NCI-H146 treated with DMSO at 0.1 percent for 48 hours (cell line): ENCODE data around the gene AJUBA.
"Not testable (repeated sequence)": the region's sequence is repeated elsewhere in the genome, so short reads cannot be mapped to it uniquely, and the experiment has no call there.

Experiments used
- DNase-seq: peaks from one replicate; lab custom pipeline; 2025; ENCODE audit not compliant: unreplicated experiment; lab: John Stamatoyannopoulos, UW

The AJUBA gene

GRCh38 chr14:22952418-22952817, 29.9 kb downstream of the AJUBA start:
- DNase-seq: no peak

DNA sequence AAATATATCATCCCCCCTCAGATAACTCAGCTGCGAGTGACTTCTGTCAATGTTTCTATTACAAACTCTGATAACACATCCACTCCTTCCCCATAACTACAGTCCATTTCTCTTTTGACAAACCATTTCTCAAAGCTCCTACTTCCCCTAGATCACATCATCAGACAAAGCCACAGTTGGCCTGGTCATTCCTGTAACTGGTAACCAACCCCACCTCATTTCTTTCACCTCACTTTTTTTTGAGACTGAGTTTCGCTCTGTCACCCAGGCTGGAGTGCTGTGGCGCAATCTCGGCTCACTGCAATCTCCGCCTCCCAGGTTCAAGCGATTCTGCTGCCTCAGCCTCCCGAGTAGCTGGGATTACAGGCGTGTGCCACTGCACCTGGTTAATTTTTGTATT, 30.6 kb downstream of the AJUBA start:
- not testable (repeated sequence) for DNase-seq

DNA sequence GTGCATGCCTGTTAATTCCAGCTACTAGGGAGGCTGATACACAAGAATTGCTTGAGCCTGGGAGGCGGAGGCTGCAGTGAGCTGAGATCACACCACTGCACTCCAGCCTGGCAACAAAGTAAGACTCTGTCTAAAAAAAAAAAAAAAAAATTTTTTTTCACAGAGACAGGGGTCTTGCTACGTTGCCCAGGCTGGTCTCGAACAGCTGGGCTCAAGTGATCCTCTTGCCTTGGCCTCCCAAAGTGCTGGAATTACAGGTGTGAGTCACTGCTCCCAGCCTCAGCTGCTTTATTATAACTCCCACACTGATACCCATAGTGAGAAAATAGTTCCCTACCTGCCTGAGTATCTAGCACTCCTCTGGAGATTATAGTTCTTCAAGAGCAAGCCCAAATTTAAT, 36.7 kb downstream of the AJUBA start:
- DNase-seq: no peak

DNA sequence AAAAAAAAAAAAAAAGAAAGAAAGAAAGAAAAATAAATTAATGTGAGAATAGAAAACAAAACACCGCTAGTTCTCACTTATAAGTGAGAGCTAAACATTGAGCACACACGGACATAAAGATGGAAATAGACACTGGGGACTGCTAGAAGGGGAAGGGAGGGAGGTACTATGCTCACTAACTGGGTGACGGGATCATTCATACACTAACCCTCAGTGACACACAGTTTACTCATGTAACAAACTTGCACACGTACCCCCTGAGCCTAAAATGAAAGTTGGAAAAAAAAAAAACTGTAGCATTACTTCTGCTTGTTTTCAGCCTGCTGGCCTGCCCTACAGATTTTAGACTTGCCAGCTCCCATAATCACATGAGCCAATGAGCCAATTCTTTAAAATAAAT, 42.7 kb downstream of the AJUBA start:
- DNase-seq: no peak

- no peak for DNase-seq
These were observed 47.2 kb downstream of the AJUBA start for GRCh38 chr14:22935156-22935555.

GRCh38 chr14:22932146-22932545, 50.2 kb downstream of the AJUBA start:
- DNase-seq: no peak

- peak; percentile 61 for DNase-seq
These were observed 52.4 kb downstream of the AJUBA start for GRCh38 chr14:22929961-22930364.

DNA sequence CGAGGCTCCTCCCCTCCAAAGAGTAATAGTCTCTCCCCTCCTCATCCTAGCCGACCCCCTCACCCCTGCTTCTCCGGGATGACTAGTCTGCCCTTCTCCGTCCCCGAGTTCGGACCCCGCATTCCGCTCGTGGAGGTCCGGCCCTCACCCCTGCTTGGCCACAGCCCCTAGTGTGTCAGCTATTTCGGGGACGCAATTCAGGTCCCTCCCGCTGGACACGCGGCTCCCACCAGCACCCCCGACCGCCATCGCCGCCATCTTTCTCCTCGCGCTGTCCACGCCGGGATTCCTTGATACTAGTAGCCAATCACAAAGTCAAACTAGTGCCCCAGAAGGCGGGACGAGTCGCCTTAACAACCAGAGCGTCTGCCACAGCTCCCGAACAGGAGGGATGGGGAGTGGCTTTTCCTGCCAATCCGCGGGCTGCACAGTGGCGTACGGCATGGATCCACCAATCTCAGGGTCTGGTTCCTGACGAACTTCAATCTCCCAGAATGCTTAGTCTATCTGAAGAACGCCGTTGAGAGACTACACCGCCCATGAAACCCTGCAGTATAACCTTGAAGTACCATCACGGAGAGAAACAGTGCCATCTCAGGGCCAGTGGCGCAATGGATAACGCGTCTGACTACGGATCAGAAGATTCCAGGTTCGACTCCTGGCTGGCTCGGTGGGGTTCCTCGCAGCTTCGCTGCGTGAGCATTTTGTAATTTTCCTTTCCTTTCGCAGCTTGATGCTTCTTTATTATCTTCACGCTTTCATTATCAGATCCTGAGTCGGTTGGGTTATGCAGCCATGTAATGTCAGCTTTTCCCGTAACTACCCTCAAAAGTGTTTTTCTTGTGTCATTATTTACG, 53.0 kb downstream of the AJUBA start, which contains the start of gene PRMT5:
PRMT5 (minus strand) TSS at position 273 of the 857 bp plus-strand sequence; CDS start at position 258, 15 bp downstream.
- DNase-seq: peak; percentile 98

DNA sequence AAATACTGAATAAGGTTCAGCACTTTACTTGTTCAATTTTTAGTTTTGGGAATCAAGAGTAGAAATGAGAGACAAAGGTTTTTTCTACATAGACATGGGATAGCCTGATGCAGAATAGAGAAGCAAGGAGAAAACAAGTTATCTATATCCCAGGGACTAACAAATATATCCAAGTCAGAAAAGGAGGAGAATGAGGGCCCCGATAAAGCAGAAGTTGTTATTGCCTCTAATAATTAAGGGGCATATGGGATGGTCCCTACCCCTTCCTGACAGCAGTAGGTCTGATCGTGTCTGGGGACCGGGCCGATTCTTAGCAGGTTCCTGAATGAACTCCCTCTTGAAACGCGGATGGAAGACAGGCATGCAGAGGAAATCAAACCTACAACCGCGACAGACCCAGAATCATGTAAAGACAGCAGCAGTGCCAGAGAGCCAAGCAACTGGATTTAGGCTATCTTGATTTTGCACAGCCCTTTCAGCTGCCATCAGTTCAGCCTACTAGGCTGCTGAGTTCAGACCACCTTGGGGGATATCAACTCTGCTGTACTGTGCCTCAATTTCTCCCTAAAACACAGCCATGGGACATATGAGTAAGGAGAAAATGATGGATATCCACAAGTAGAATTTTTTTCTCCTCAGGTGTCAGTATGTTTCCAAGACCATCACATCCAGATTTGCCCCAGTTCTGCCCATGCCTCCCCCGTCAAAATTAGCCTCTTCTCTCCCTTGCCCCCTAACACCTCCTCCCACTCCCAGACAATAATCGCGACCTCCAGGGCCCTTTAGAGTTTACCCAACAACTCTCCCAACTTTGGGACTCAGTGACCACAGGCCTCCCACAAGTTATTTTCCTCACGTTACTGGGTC, 53.9 kb downstream of the AJUBA start:
- no peak for DNase-seq

DNA sequence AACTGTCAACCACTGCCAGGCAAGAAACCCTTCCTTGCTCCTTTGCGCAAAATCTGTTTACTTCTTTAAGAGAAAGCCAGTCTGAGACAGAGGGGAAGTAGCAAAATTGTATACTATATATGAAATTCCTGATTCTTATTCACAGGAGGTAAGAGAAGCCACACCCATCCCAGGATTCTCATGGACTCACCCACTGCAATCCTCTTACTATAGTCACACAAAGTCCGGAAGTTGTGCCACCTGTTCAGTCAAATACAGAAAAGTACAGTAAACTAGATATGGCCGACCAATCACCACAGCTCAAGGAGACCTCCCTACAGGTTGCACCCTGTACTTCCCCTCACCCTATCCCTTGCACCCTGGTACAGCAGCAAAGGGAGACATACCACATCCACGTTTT, 56.0 kb downstream of the AJUBA start:
- no peak for DNase-seq

DNA sequence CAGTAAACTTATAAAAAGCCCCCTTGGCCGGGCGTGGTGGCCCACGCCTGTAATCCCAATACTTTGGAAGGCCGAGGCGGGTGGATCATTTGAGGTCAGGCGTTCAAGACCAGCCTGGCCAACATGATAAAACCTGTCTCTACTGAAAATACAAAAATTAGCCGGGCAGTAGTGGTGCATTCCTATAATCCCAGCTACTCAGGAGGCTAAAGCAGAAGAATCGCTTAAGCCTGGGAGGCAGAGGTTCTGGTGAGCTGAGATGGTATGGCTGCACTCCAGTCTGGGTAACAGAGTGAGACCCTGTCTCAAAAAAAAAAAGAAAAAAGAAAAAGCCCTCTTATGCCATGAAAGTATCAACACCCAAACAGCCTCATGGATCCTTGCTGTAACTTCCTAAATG, 56.8 kb downstream of the AJUBA start:
- no peak for DNase-seq

GRCh38 chr14:22923746-22924145, 58.6 kb downstream of the AJUBA start:
- DNase-seq: no peak

- no peak for DNase-seq
These were observed 60.1 kb downstream of the AJUBA start for GRCh38 chr14:22922294-22922693.
